ENCODE data around the gene CCDC149. TPM values are rescaled to one million over a fixed set of nuclear protein-coding genes. Genes with fewer than 3 reads are reported as not detected.

CCDC149 gene
- total and polyA plus RNA-seq, 8 donors: 14.3 to 25.3 (median 20.3) TPM

GRCh38 chr4:24855741-24856140, 57.1 kb downstream of the CCDC149 start:
- Histone ChIP-seq H3K4me1 (no peaks in the 10 kb centered on the region), H3K27ac (no peak overlapping the region), H3K36me3 (no peaks in the 10 kb centered on the region), H3K9me3 (no peaks in the 10 kb centered on the region), H3K4me3 (no peak overlapping the region), H3K27me3 (no peaks in the 10 kb centered on the region)
- FAIRE-seq: no peak
- intact Hi-C loops (cut with DNase I): no loop called here
- no peak for ATAC-seq
- no peak for DNase-seq
- WGBS, 2 donors: 93 to 98% methylated on average over 2 of the region's 2 CpGs
- no peak for TF ChIP-seq CTCF (IDR thresholded peaks at IDR 0.05)

- intact Hi-C loops (cut with DNase I): no loop called here
- TF ChIP-seq CTCF (IDR thresholded peaks at IDR 0.05): no peak
- H3K27ac ChIP-seq: no peak overlapping the region
- no peak for DNase-seq
- FAIRE-seq: no peak
- no peaks in the 10 kb centered on the region for H3K36me3 ChIP-seq
- WGBS, 2 donors: 89 to 93% methylated on average over 5 of the region's 5 CpGs
- H3K4me1 ChIP-seq: no peaks in the 10 kb centered on the region
- no peaks in the 10 kb centered on the region for H3K27me3 ChIP-seq
- no peak for ATAC-seq
- H3K9me3 ChIP-seq: no peaks in the 10 kb centered on the region
- H3K4me3 ChIP-seq: no peak overlapping the region
Observed at GRCh38 chr4:24853142-24853541, 59.7 kb downstream of the CCDC149 start.

- no peak for FAIRE-seq
- TF ChIP-seq CTCF (IDR thresholded peaks at IDR 0.05): no peak
- no peak overlapping the region for H3K27ac ChIP-seq
- H3K36me3 ChIP-seq: no peaks in the 10 kb centered on the region
- no peaks in the 10 kb centered on the region for H3K27me3 ChIP-seq
- ATAC-seq: peak in 1 of 4 donors; percentile 51
- 96 to 97% methylated on average over 1 of the region's 1 CpG for WGBS, 2 donors
- no peak overlapping the region for H3K4me3 ChIP-seq
- intact Hi-C loops (cut with DNase I): no loop called here
- no peaks in the 10 kb centered on the region for H3K4me1 ChIP-seq
- DNase-seq: no peak
- no peaks in the 10 kb centered on the region for H3K9me3 ChIP-seq
Observed at GRCh38 chr4:24850674-24851073, 62.2 kb downstream of the CCDC149 start.

- no peaks in the 10 kb centered on the region for H3K36me3 ChIP-seq
- no peak for TF ChIP-seq CTCF (IDR thresholded peaks at IDR 0.05)
- 91 to 94% methylated on average over 2 of the region's 2 CpGs for WGBS, 2 donors
- intact Hi-C loops (cut with DNase I): no loop called here
- H3K4me1 ChIP-seq: no peaks in the 10 kb centered on the region
- H3K4me3 ChIP-seq: no peak overlapping the region
- no peaks in the 10 kb centered on the region for H3K9me3 ChIP-seq
- no peak for DNase-seq
- no peaks in the 10 kb centered on the region for H3K27me3 ChIP-seq
- no peak overlapping the region for H3K27ac ChIP-seq
- ATAC-seq: no peak
- no peak for FAIRE-seq
Observed at GRCh38 chr4:24849756-24850155, 63.1 kb downstream of the CCDC149 start.

GRCh38 chr4:24849351-24849750, 63.5 kb downstream of the CCDC149 start:
- no peak for TF ChIP-seq CTCF (IDR thresholded peaks at IDR 0.05)
- ATAC-seq (no peak), DNase-seq (no peak), FAIRE-seq (no peak)
- no peak overlapping the region for H3K27ac ChIP-seq
- intact Hi-C loops (cut with DNase I): no loop called here
- H3K9me3 ChIP-seq: no peaks in the 10 kb centered on the region
- no peaks in the 10 kb centered on the region for H3K27me3 ChIP-seq
- no peaks in the 10 kb centered on the region for H3K36me3 ChIP-seq
- H3K4me1 ChIP-seq: no peaks in the 10 kb centered on the region
- H3K4me3 ChIP-seq: no peak overlapping the region
- 84 to 86% methylated on average over 4 of the region's 4 CpGs for WGBS, 2 donors

Measured in pancreas (tissue), 10 donors.